Trophoblast cell (in vitro differentiated cells and primary cell): ENCODE data around the gene ZBTB20.

Source experiments
- DNase-seq, 2 donors: peaks; one replicate each; pipeline ENCODE4 v3.0.0-alpha.2; 2016
- H2AFZ ChIP-seq: 2 replicates; pipeline ENCODE4 v1.6.1; 2013; ENCODE audit warnings: low read length, moderate library complexity, mild to moderate bottlenecking; ENCODE audit not compliant: insufficient read depth, poor library complexity
- H2AK5ac ChIP-seq: 2 replicates; pipeline ENCODE4 v1.6.1; 2013; ENCODE audit warnings: mild to moderate bottlenecking, low read length
- H2BK120ac ChIP-seq: 2 replicates; pipeline ENCODE4 v1.6.1; 2013; ENCODE audit warnings: low read length, mild to moderate bottlenecking, moderate library complexity; ENCODE audit not compliant: insufficient read depth, poor library complexity
- H2BK12ac ChIP-seq: 2 replicates; pipeline ENCODE4 v1.6.1; 2013; ENCODE audit warnings: mild to moderate bottlenecking, low read length, moderate library complexity
- H2BK5ac ChIP-seq: 2 replicates; pipeline ENCODE4 v1.6.1; 2013; ENCODE audit warnings: low read length, low read depth, moderate library complexity, mild to moderate bottlenecking; ENCODE audit not compliant: poor library complexity
- H3K14ac ChIP-seq: 2 replicates; pipeline ENCODE4 v1.6.1; 2013; ENCODE audit warnings: mild to moderate bottlenecking, low read length
- H3K18ac ChIP-seq: 2 replicates; pipeline ENCODE4 v1.6.1; 2013; ENCODE audit warnings: mild to moderate bottlenecking, low read length
- H3K23ac ChIP-seq: 2 replicates; pipeline ENCODE4 v1.6.1; 2013; ENCODE audit warnings: low read length
- H3K27ac ChIP-seq: 2 replicates; pipeline ENCODE4 v1.5.1; 2013; ENCODE audit warnings: low read depth, mild to moderate bottlenecking, inconsistent platforms, low read length, moderate library complexity
- H3K27me3 ChIP-seq: 2 replicates; pipeline ENCODE4 v1.6.1; 2013; ENCODE audit warnings: inconsistent platforms, mild to moderate bottlenecking, low read length, moderate library complexity; ENCODE audit not compliant: insufficient read depth
- H3K36me3 ChIP-seq, 2 experiments: 1 replicate in 1 of 2; 2 replicates in 1 of 2; pipeline ENCODE4 v1.6.1; 2013; ENCODE audit warnings: low read length in 2 of 2, mild to moderate bottlenecking in 2 of 2, moderate library complexity in 1 of 2; ENCODE audit not compliant: insufficient read depth in 2 of 2, control insufficient read depth in 1 of 2
- H3K4ac ChIP-seq: 2 replicates; pipeline ENCODE4 v1.6.1; 2013; ENCODE audit warnings: low read depth, mild to moderate bottlenecking, low read length, moderate library complexity
- H3K4me1 ChIP-seq, 2 experiments: 1 replicate in 1 of 2; 2 replicates in 1 of 2; pipeline ENCODE4 v1.6.1; 2013; ENCODE audit warnings: low read length in 2 of 2, mild to moderate bottlenecking in 2 of 2, moderate library complexity in 1 of 2; ENCODE audit not compliant: insufficient read depth in 2 of 2, control insufficient read depth in 1 of 2
- H3K4me2 ChIP-seq: 2 replicates; pipeline ENCODE4 v1.6.1; 2013; ENCODE audit warnings: inconsistent platforms, mild to moderate bottlenecking, low read length, moderate library complexity
- H3K4me3 ChIP-seq: 2 replicates; pipeline ENCODE4 v1.5.1; 2013; ENCODE audit warnings: mild to moderate bottlenecking, low read depth, low read length, inconsistent platforms
- H3K79me1 ChIP-seq: one replicate; pipeline ENCODE4 v1.6.1; 2013; ENCODE audit warnings: low read length
- H3K79me2 ChIP-seq: 2 replicates; pipeline ENCODE4 v1.6.1; 2013; ENCODE audit warnings: low read length, mild to moderate bottlenecking; ENCODE audit not compliant: control insufficient read depth, insufficient read depth, poor library complexity
- H3K9ac ChIP-seq: 2 replicates; pipeline ENCODE4 v1.6.1; 2013; ENCODE audit warnings: mild to moderate bottlenecking, low read length
- H3K9me3 ChIP-seq: 2 replicates; pipeline ENCODE4 v1.6.1; 2013; ENCODE audit warnings: low read depth, mild to moderate bottlenecking, control low read depth, inconsistent platforms, low read length; ENCODE audit not compliant: insufficient read depth
- H4K12ac ChIP-seq: 2 replicates; pipeline ENCODE4 v1.6.1; 2013; ENCODE audit warnings: low read depth, mild to moderate bottlenecking, low read length, moderate library complexity
- H4K8ac ChIP-seq: 2 replicates; pipeline ENCODE4 v1.6.1; 2013; ENCODE audit warnings: low read depth, mild to moderate bottlenecking, low read length, moderate library complexity
- H4K91ac ChIP-seq: one replicate; pipeline ENCODE4 v1.6.1; 2013; ENCODE audit warnings: low read depth, mild to moderate bottlenecking, low read length, moderate library complexity
- WGBS: extraction: QIAGEN DNeasy Blood & Tissue Kit; methylation state at CpG from one replicate; pipeline ENCODE4 v1.1.7; 2013; ENCODE audit warnings: missing lambda C conversion rate; ENCODE audit not compliant: insufficient read length, insufficient coverage; ENCODE audit errors: extremely low coverage; 5-methylcytosine and 5-hydroxymethylcytosine counted together

The ZBTB20 gene

DNA sequence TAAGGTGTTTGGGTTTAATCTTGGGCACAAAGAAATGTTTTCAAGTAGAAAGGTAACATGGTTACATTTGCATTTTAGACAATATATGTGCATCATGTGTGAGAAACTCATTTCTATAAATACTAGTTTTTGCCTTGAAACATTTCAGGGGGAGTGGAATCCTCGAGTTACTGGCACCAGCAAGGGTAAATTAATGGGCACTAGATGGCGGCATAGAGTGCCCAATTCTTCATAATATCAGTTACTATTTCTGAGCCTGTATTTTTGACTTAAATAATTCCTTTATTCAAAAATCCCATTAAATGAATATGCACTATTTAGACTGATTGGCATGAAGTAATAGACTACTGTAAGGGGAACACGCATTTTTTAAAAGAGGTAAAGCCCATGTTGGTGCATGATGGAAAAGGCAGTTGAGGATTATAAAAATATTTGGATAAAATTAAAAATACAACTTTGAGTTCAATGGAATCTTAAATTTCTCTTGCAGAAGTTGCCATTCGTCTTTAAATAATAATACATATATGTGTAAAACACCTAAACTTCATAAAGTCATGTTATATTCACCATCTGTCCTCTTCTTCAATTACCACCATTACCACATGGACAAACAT is 106.3 kb downstream of the ZBTB20 start:
- H3K4me3 ChIP-seq = no peak overlapping the region

DNA sequence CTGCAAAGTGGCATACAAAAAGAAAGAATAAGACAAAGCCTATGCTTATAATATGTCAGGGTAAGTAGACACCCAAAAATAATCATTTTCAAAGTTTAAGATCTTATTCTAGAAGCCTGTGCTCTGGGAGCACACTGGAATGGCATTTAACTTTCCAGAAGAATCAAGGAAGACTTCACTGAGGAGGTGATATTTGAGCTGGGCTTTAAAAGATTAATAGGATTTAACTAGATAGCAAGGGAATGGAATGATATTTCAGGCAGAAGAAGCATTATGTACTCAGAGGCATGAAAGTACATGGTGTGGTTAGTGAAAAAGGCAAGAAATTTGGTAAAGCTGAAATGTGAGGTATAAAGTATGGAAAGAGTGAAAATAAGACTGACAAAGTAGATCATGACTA is 106.8 kb downstream of the ZBTB20 start:
- DNase-seq = no peak
- no peak overlapping the region for H3K9ac ChIP-seq
- H3K4me1 ChIP-seq = no peaks in the 10 kb centered on the region
- H3K79me2 ChIP-seq = no peaks in the 10 kb centered on the region
- H3K9me3 ChIP-seq = no peaks in the 10 kb centered on the region
- no peak overlapping the region for H4K91ac ChIP-seq
- H3K14ac ChIP-seq = no peak overlapping the region
- no peak overlapping the region for H2AK5ac ChIP-seq
- no peaks in the 10 kb centered on the region for H3K27me3 ChIP-seq
- H2BK120ac ChIP-seq = no peak overlapping the region
- H4K8ac ChIP-seq = no peak overlapping the region
- no peak overlapping the region for H3K4ac ChIP-seq
- H3K23ac ChIP-seq = no peak overlapping the region
- no peak overlapping the region for H2BK5ac ChIP-seq
- H3K18ac ChIP-seq = no peak overlapping the region
- no peaks in the 10 kb centered on the region for H3K79me1 ChIP-seq
- H4K12ac ChIP-seq = no peak overlapping the region
- H3K4me3 ChIP-seq = no peak overlapping the region
- no peak overlapping the region for H3K27ac ChIP-seq
- H2AFZ ChIP-seq = no peak overlapping the region
- H3K36me3 ChIP-seq = no peaks in the 10 kb centered on the region
- H2BK12ac ChIP-seq = no peak overlapping the region
- H3K4me2 ChIP-seq = no peak overlapping the region

More for the DNA sequence above, 106.3 kb downstream of the ZBTB20 start:
- no peak overlapping the region for H3K23ac ChIP-seq
- H4K8ac ChIP-seq = no peak overlapping the region
- H3K36me3 ChIP-seq = no peaks in the 10 kb centered on the region
- WGBS = no CpG with 5 or more reads among the region's 4 CpGs
- H2BK120ac ChIP-seq = no peak overlapping the region
- H3K79me2 ChIP-seq = no peaks in the 10 kb centered on the region
- H3K4me2 ChIP-seq = no peak overlapping the region
- no peak overlapping the region for H3K4ac ChIP-seq
- no peak overlapping the region for H3K9ac ChIP-seq
- no peak overlapping the region for H2BK12ac ChIP-seq
- no peak overlapping the region for H2AFZ ChIP-seq
- no peaks in the 10 kb centered on the region for H3K79me1 ChIP-seq
- no peak overlapping the region for H4K12ac ChIP-seq
- no peak overlapping the region for H3K14ac ChIP-seq
- H3K9me3 ChIP-seq = no peaks in the 10 kb centered on the region
- no peaks in the 10 kb centered on the region for H3K27me3 ChIP-seq
- DNase-seq = peak in 1 of 2 donors; percentile 44
- H4K91ac ChIP-seq = no peak overlapping the region
- no peaks in the 10 kb centered on the region for H3K4me1 ChIP-seq
- H2AK5ac ChIP-seq = no peak overlapping the region
- H3K27ac ChIP-seq = no peak overlapping the region
- H2BK5ac ChIP-seq = no peak overlapping the region
- no peak overlapping the region for H3K18ac ChIP-seq

DNA sequence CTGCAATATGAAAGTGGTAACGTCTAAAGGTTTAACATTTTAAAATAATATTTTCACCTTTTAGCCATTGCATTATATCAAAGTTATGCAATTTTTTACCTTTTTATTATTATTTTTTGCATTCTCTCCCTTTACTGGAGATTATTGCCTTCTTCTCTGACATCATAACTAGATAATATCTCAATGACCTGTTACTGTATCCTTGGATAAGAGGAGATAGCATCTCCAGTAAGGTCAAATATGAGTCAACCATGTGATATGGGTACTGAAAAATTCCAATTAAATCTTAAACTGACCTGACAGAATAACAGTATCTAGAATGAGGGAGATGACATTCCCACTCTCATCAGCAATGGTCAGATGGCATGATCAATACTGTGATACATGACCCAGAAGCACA is 108.3 kb downstream of the ZBTB20 start:
- no CpG with 5 or more reads among the region's 1 CpG for WGBS

DNA sequence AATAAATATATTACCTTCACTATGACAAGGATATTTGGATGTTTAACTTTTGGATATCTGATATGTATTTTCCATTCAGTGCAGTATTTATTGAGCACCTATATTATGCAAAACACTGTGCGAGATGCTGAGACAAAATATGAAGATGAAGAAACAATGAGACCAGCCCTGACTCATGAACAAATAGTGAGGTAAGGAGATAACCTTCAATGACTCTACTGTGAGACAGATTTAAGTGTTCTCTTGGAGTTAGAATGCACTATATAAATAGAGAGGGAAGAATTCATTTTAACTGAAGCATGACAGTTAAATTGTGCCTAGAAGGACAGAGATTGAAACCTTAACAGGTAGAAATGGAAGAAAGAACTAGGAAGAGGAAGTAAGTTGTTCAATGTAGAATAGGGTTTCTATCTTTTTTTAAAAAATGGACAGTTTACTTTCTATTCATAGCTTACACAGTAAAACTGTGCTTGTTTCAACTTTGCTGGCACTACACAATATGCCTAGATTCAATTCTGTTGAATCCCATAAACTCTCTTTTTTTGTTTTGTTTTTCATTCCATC is 124.2 kb downstream of the ZBTB20 start:
- Histone ChIP-seq H3K4me2 (no peak overlapping the region), H2BK5ac (no peak overlapping the region), H3K27me3 (no peaks in the 10 kb centered on the region), H3K79me1 (no peaks in the 10 kb centered on the region), H3K9ac (no peak overlapping the region), H4K91ac (no peak overlapping the region), H4K12ac (no peak overlapping the region), H3K36me3 (no peaks in the 10 kb centered on the region), H3K79me2 (no peaks in the 10 kb centered on the region), H3K9me3 (no peaks in the 10 kb centered on the region), H3K14ac (no peak overlapping the region), H3K4me1 (no peaks in the 10 kb centered on the region), H2AK5ac (no peak overlapping the region), H2BK120ac (no peak overlapping the region), H4K8ac (no peak overlapping the region), H3K4ac (no peak overlapping the region), H2BK12ac (no peak overlapping the region), H3K27ac (no peak overlapping the region), H3K18ac (no peak overlapping the region), H3K23ac (no peak overlapping the region), H3K4me3 (no peak overlapping the region), H2AFZ (no peak overlapping the region)
- no CpG with 5 or more reads among the region's 1 CpG for WGBS
- DNase-seq = no peak

More for the DNA sequence above, 108.3 kb downstream of the ZBTB20 start:
- no peaks in the 10 kb centered on the region for H3K79me1 ChIP-seq
- H3K18ac ChIP-seq = no peak overlapping the region
- H3K27ac ChIP-seq = no peak overlapping the region
- no peak overlapping the region for H3K23ac ChIP-seq
- H3K9me3 ChIP-seq = no peaks in the 10 kb centered on the region
- H2BK5ac ChIP-seq = no peak overlapping the region
- no peak overlapping the region for H4K8ac ChIP-seq
- DNase-seq = peak in 1 of 2 donors; percentile 66
- H2AFZ ChIP-seq = no peak overlapping the region
- no peaks in the 10 kb centered on the region for H3K27me3 ChIP-seq
- no peak overlapping the region for H3K4me2 ChIP-seq
- H4K12ac ChIP-seq = no peak overlapping the region
- H3K4ac ChIP-seq = no peak overlapping the region
- no peak overlapping the region for H3K9ac ChIP-seq
- H2AK5ac ChIP-seq = no peak overlapping the region
- H3K4me3 ChIP-seq = no peak overlapping the region
- no peak overlapping the region for H3K14ac ChIP-seq
- H2BK12ac ChIP-seq = no peak overlapping the region
- H3K79me2 ChIP-seq = no peaks in the 10 kb centered on the region
- H3K4me1 ChIP-seq = no peaks in the 10 kb centered on the region
- H3K36me3 ChIP-seq = no peaks in the 10 kb centered on the region
- no peak overlapping the region for H2BK120ac ChIP-seq
- H4K91ac ChIP-seq = no peak overlapping the region
